ENCODE data around the gene SMR3B.

SMR3B gene

DNA sequence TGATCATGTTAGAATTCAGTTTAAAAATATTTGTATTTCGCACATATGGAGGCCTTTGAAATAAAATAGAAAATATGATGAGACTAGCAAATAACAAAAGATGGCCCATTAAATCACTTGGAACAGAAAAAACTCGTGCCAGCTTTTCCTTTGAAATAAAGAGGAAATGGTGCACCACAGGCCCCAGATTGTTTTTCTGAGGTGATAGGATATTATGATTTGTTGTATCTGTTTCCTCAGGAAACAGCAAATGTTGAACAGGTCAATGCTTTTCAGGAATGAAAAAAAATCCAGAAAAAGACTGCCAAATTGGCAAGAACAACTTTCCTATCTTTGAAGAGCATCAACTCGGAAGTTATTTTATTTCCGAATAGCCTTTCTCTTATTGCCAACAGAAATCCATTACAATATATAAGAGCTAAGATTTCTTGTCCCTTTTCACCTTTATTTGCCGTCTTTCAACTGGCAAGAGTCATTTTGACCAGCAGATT is at the start of gene SMR3B:
Gene SMR3B, plus strand, starts transcription at position 441 of the 491 bp plus-strand sequence. CDS start 1,380 bp downstream, outside the sequence.
- DNase-seq: no peak

DNA sequence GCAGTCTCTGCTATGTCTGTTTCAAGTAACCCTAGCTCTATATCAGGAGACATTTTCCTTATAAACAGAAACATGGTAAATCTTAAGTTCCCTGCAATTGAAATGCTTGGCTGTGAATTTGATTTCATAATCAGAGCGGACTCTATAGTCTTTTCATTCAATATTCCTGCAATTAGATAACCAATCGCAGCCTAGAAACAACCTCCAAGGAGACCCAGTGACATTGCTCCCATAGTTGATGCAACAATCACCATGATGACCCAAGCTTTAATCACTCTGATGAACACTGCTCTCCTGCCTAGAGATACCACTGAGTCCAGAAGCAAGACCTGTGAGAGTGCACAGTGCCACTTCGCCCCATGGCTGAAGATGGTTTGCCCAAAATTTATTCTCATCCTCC is 48.2 kb upstream of the SMR3B start, which contains the start of gene CABS1:
Gene CABS1, plus strand, starts transcription at position 301 of the 400 bp plus-strand sequence. Its CDS starts 59 bp downstream, at position 360.
- no peak for DNase-seq

DNA sequence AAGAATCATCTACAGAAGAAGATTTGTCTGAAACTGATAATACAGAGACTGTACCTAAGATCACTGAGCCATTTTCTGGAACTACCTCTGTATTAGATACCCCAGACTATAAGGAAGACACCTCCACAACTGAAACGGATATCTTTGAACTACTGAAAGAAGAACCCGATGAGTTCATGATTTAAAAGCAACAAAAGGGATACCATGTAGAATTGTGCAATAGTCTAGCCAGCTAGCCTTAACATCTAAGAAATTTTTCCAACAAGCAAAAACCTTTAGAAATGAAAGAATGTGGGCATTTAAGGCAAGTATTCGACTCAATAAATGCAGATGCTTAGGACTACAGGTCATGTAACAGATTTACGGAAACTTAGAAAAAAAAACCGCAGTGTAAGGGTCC is 46.9 kb upstream of the SMR3B start:
- no peak for DNase-seq

- DNase-seq: no peak
Measured at GRCh38 chr4:70337886-70338420, 45.0 kb upstream of the SMR3B start.

- no peak for DNase-seq
Measured at GRCh38 chr4:70356185-70356584, 26.7 kb upstream of the SMR3B start.

GRCh38 chr4:70359115-70359661 is 23.7 kb upstream of the SMR3B start:
- no peak for DNase-seq

GRCh38 chr4:70360460-70360859 is 22.5 kb upstream of the SMR3B start, which contains the start of gene SMR3A:
SMR3A (plus strand) TSS chr4:70360760; CDS start chr4:70362116, 1,356 bp downstream.
- no peak for DNase-seq

GRCh38 chr4:70364002-70364401 is 18.9 kb upstream of the SMR3B start:
- no peak for DNase-seq

DNA sequence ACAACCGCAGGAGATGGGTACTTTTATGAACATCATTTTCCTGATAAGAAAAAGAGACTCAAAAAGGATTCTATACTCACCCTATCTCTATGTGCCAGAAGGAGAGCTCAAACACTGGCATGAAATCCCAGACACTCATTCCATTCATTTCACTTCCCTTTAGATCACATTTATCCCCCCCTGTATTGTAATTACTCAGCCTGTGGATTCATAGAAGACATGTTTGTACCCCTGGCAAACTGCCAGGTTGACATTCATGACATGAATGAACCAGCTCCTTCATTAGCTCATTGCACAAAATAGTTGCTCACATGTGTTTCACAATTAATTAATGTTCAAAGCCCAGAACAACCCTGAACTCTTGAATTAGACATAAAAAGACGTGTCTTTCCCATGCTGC is 17.5 kb upstream of the SMR3B start:
- no peak for DNase-seq

DNA sequence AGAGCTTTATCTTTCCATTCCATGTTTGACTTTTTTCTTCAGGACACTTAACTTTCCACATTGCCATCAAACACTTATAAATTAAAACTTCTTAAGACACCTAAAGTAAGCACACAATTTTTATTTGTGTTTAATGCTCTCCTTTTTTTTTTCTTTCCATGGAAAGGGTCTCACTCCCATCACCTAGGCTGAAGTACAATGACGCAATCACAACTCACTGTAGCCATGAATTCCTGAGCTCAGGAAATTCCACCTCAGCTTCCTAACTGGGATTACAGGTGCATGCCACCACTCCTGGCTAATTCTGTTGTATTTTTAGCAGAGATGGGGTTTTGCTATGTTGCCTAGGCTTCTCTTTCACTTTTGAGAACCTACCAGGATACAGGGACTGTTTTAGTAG is 15.1 kb upstream of the SMR3B start:
- DNase-seq: no peak

GRCh38 chr4:70371987-70372386 is 10.9 kb upstream of the SMR3B start:
- no peak for DNase-seq

- no peak for DNase-seq
Measured at GRCh38 chr4:70372760-70373159, 10.2 kb upstream of the SMR3B start.

- DNase-seq: no peak
Measured at GRCh38 chr4:70380578-70380977, 2.4 kb upstream of the SMR3B start.

DNA sequence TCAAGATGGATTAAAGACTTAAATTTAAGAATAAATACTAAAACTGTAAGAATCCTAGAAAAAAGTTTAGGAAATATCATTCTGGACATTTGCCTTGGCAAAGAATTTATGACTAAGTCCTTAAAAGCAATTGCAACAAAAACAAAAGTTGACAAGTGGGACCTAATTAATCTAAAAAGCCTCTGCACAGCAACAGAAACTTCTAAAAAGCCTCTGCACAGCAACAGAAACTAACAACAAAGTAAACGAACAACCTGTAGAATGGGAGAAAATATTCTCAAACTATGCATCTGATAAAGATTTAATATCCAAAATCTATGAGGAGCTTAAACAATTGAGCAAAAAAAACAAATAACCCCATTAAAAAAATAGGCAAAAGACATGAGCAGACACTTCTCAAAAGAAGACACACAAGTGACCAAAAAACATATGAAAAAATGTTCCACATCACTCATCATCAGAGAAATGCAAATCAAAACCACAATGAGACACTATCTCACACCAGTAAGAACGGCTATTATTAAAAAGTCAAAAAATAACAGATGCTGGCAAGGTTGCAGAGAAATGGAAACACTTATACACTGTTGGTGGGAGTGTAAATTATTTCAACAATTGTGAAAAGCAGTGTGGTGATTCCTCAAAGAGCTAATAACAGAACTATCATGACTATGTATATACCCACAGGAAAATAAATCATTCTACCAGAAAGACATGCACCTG is 9.3 kb downstream of the SMR3B start:
- no peak for DNase-seq

DNA sequence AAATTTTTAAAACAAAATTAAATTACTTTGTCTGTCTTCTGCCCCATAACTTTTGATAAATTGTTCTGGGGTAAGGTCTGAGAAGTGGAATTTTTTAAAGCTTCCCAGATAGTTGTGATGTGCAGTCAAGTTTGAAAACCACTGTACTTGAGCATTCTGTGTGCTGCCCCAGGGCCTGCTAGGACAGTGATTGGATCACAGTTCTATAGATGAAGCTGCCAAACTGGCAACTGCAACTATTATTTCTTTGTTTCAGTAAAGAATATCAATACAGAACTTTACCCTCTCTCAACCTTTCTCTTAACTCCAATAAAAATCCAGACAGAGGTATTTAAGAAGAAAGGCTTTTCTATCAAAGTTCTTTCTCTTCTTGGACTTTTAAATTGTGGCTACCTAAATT is 14.6 kb downstream of the SMR3B start, which contains the start of gene OPRPN:
Gene OPRPN, plus strand, starts transcription at position 361 of the 400 bp plus-strand sequence. CDS start 1,346 bp downstream, outside the sequence.
- DNase-seq: no peak

DNA sequence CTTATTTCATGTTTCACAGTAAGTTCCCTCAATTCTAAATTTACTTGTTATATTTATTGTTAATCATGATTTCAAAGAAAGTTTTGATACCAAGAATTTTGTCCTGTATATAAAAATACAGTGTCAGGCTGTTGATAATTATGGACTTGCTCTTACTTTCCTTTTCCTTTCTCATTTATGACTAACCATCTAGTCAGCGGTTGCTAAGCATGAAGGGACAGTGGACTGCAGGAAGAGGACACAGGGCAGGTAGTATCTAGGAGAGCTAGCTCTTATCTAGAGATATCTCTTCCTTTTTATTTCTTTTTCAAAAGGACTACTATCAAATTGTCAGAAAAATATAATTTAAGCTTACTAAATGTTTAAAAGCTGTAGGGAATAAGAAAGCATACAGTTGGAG is 16.4 kb downstream of the SMR3B start:
- DNase-seq: no peak

DNA sequence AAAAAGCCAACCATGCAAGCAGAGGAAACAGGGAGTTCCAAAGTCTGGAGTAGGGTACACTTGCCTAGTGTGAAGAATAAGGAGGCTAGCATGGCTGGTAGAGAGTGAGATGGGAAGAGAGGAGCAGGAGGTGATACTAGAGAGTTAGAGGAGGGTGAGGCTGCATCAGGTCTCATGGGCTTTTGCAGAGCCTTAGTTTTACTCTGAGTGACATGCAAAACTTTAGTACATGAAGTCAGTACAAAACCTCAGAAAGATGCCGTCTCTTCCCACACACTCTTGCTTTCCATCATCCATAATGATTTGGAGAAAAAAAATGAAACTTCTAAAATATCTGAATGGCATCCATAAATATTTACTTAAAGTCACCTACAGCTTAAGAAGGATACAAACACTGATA is 19.8 kb downstream of the SMR3B start:
- DNase-seq: no peak

- DNase-seq: no peak
Measured at GRCh38 chr4:70405765-70406164, 22.8 kb downstream of the SMR3B start.

- DNase-seq: no peak
Measured at GRCh38 chr4:70425306-70425705, 42.4 kb downstream of the SMR3B start.

GRCh38 chr4:70426789-70427188 is 43.9 kb downstream of the SMR3B start:
- no peak for DNase-seq

DNA sequence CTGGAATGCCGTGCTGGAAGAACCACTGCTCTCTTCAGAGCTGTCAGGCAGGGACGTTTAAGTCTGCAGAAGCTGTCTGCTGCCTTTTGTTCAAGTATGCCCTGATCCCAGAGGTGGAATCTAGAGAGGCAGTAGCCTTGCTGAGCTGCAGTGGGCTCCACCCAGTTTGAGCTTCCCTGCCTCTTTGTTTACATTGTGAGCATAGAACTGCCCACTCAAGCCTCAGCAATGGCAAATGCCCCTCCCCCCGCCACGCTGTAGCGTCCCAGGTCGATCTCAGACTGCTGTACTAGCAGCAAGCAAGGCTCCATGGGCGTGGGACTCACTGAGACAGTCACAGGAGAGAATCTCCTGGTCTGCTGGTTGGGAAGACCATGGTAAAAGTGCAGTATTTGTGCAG is 54.3 kb downstream of the SMR3B start:
- DNase-seq: no peak

Measured in hypothalamus (tissue), 51 donors.